Calu3 (cell line): ENCODE measurements around the gene ZSCAN22. TPM values are rescaled to one million over a fixed set of nuclear protein-coding genes. Genes with fewer than 3 reads are reported as not detected.

Experiments
- BruUV-seq: library from RNA; stranded (reverse); fragments of 400-500 nt; replicated peaks from 2 replicates; lab custom pipeline; 2021; lab: Mats Ljungman, UMichigan
- CTCF ChIA-PET: fragments of 300-600 bp; sonication (Branson Sonifier 250); formaldehyde crosslinking; loops from one replicate; lab custom pipeline; 2022; ENCODE audit warnings: antibody characterized with exemption; lab: Charles Lee
- DNase-seq: peaks from one replicate; pipeline ENCODE4 v3.0.0; 2022
- H3K27ac Mint-ChIP-seq: one replicate; pipeline ENCODE4 v1.8.0; 2022; ENCODE audit warnings: mixed read lengths; ENCODE audit not compliant: unreplicated experiment
- H3K27me3 Mint-ChIP-seq: one replicate; pipeline ENCODE4 v1.8.0; 2022; ENCODE audit warnings: mixed read lengths; ENCODE audit not compliant: unreplicated experiment
- H3K36me3 Mint-ChIP-seq: one replicate; pipeline ENCODE4 v1.8.0; 2022; ENCODE audit warnings: mild to moderate bottlenecking, moderate library complexity, mixed read lengths; ENCODE audit not compliant: insufficient read depth, unreplicated experiment
- H3K4me1 Mint-ChIP-seq: one replicate; pipeline ENCODE4 v1.8.0; 2022; ENCODE audit warnings: mild to moderate bottlenecking, low read depth, mixed read lengths; ENCODE audit not compliant: unreplicated experiment
- H3K4me3 Mint-ChIP-seq: one replicate; pipeline ENCODE4 v1.8.0; 2022; ENCODE audit warnings: mild to moderate bottlenecking, low read depth, moderate library complexity, mixed read lengths; ENCODE audit not compliant: unreplicated experiment
- H3K9me3 Mint-ChIP-seq: one replicate; pipeline ENCODE4 v1.8.0; 2022; ENCODE audit warnings: low read depth, mixed read lengths; ENCODE audit not compliant: unreplicated experiment
- CTCF ChIP-seq: fragments of 200-600 bp; IDR thresholded peaks from one replicate; pipeline ENCODE4 v1.8.0; 2022; ENCODE audit warnings: antibody characterized with exemption; ENCODE audit not compliant: unreplicated experiment
- intact Hi-C: fragments of 100-400 bp; cut with micrococcal nuclease; formaldehyde crosslinking; loops from one replicate; pipeline ENCODE4 v1.10.0; 2022; ENCODE audit not compliant: unreplicated experiment
- total RNA-seq: library from RNA; stranded (reverse); gene quantifications from 2 replicates; pipeline ENCODE4 v1.2.3, GENCODE V29; 2022

Gene ZSCAN22
- total RNA-seq, 1 experiment from 2014 or later = 4.6 TPM

GRCh38 chr19:58328999-58329398 lies 2.2 kb downstream of the ZSCAN22 start:
- BruUV-seq = no TSS peak
- CTCF ChIA-PET = no interaction called here
- no peak overlapping the region for H3K27ac Mint-ChIP-seq
- H3K4me1 Mint-ChIP-seq = peaks cover 16% of the 10 kb centered on the region
- intact Hi-C loops = no loop called here
- TF ChIP-seq CTCF = no peak
- H3K36me3 Mint-ChIP-seq = no peaks in the 10 kb centered on the region
- no peaks in the 10 kb centered on the region for H3K9me3 Mint-ChIP-seq
- no peaks in the 10 kb centered on the region for H3K27me3 Mint-ChIP-seq
- DNase-seq = peak; percentile 30
- H3K4me3 Mint-ChIP-seq = no peak overlapping the region

DNA sequence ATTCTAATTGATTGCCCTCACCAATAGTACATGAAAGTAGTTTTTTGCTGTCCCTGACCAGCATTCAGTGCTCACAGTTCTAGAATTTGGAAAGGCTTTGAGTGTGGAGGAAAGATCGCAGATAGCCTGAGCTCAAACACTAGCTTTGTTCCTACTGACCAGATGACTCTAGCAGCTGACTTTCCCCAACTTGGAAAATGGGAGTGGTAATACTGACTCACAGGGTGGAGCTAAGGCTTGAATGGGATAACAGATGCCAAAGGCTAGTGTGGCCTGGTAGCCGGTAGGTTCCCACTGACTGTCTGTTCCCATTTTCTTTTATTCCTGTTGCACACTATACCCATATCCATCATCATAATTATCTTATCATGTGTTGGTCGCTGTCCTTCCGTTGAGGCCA lies 3.7 kb downstream of the ZSCAN22 start:
- no TSS peak for BruUV-seq
- no peak for TF ChIP-seq CTCF
- Mint-ChIP-seq H3K4me1 (peaks cover 16% of the 10 kb centered on the region), H3K27me3 (no peaks in the 10 kb centered on the region), H3K4me3 (no peak overlapping the region), H3K27ac (no peak overlapping the region), H3K9me3 (no peaks in the 10 kb centered on the region), H3K36me3 (no peaks in the 10 kb centered on the region)
- intact Hi-C loops = no loop called here
- no peak for DNase-seq
- CTCF ChIA-PET = interaction anchor here (0.5 to 1.0 kb wide), 2 partner anchors 10 to 32 kb away, joined by 4 to 5 read pairs; partner anchors contain the start of gene ZNF497

- BruUV-seq = no TSS peak
- no peak overlapping the region for H3K4me3 Mint-ChIP-seq
- CTCF ChIA-PET = interaction anchor here (0.6 kb wide), 1 partner anchor 15 kb away, joined by 3 read pairs; no protein-coding TSS in a partner anchor
Measured at GRCh38 chr19:58332697-58333096, 5.9 kb downstream of the ZSCAN22 start.

GRCh38 chr19:58334691-58335249 lies 8.0 kb downstream of the ZSCAN22 start:
- BruUV-seq = no TSS peak
- Mint-ChIP-seq H3K36me3 (peaks cover 5% of the 10 kb centered on the region), H3K27me3 (no peaks in the 10 kb centered on the region), H3K27ac (no peak overlapping the region), H3K9me3 (peaks cover 1% of the 10 kb centered on the region), H3K4me3 (no peak overlapping the region), H3K4me1 (peaks cover 9% of the 10 kb centered on the region)
- DNase-seq = no peak
- TF ChIP-seq CTCF = no peak
- intact Hi-C loops = no loop called here
- CTCF ChIA-PET = no interaction called here

More at GRCh38 chr19:58332697-58333096, 5.9 kb downstream of the ZSCAN22 start:
- TF ChIP-seq CTCF = no peak
- H3K27ac Mint-ChIP-seq = no peak overlapping the region
- intact Hi-C loops = no loop called here
- no peaks in the 10 kb centered on the region for H3K9me3 Mint-ChIP-seq
- H3K4me1 Mint-ChIP-seq = peaks cover 16% of the 10 kb centered on the region
- H3K27me3 Mint-ChIP-seq = no peaks in the 10 kb centered on the region
- no peak for DNase-seq
- peaks cover under 1% of the 10 kb centered on the region for H3K36me3 Mint-ChIP-seq
